ENCODE measurements around the gene IDH3B. TPM values are rescaled to one million over a fixed set of nuclear protein-coding genes. Genes with fewer than 3 reads are reported as not detected.

Gene IDH3B
- total RNA-seq, 1 donor from 2014 or later: 72.9 TPM

DNA sequence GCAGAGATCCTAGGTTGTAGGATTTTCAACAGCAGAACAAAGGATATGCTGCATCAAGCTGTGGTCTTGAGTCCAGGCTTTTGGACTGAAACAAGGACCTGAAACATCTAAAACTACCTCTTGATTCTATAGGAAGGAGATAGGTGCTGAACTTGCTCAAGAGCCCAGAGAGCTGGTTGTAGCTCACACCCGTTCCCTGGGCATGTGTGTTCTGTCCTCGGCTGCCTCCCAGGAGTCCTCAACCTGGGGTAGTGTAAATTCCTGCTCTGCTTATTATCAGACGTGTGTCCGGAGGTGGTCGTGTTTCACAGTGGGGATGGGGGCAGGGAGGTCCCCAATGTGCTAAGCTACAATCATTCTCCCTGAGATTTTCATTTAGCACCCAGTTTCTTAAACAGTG lies 6.8 kb downstream of the IDH3B start:
- no peak for DNase-seq (ENCODE audit: low read depth)

- DNase-seq (ENCODE audit: low read depth): no peak
Measured at GRCh38 chr20:2656471-2657117, 7.4 kb downstream of the IDH3B start.

- DNase-seq (ENCODE audit: low read depth): no peak
Measured at GRCh38 chr20:2655331-2656116, 8.5 kb downstream of the IDH3B start.

GRCh38 chr20:2654831-2655230 lies 9.2 kb downstream of the IDH3B start:
- DNase-seq (ENCODE audit: low read depth): no peak

DNA sequence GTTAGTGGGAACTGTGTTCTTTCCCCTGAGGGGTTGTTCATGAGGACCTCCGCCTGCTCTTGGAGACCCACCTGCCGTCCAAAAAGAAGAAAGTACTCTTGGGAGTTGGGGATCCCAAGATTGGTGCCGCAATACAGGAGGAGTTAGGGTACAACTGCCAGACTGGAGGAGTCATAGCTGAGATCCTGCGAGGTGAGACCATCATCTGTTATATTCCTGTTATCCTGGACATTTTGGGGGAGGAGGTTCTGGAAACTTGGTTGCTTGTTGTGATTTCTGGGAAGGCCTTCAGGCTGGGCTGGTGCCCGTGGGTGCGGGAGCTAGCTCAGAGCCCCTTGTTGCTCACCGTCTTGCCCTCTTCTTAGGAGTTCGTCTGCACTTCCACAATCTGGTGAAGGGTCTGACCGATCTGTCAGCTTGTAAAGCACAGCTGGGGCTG lies 9.6 kb downstream of the IDH3B start:
- no peak for DNase-seq (ENCODE audit: low read depth)

GRCh38 chr20:2653556-2654383 lies 10.2 kb downstream of the IDH3B start:
- DNase-seq (ENCODE audit: low read depth): no peak

DNA sequence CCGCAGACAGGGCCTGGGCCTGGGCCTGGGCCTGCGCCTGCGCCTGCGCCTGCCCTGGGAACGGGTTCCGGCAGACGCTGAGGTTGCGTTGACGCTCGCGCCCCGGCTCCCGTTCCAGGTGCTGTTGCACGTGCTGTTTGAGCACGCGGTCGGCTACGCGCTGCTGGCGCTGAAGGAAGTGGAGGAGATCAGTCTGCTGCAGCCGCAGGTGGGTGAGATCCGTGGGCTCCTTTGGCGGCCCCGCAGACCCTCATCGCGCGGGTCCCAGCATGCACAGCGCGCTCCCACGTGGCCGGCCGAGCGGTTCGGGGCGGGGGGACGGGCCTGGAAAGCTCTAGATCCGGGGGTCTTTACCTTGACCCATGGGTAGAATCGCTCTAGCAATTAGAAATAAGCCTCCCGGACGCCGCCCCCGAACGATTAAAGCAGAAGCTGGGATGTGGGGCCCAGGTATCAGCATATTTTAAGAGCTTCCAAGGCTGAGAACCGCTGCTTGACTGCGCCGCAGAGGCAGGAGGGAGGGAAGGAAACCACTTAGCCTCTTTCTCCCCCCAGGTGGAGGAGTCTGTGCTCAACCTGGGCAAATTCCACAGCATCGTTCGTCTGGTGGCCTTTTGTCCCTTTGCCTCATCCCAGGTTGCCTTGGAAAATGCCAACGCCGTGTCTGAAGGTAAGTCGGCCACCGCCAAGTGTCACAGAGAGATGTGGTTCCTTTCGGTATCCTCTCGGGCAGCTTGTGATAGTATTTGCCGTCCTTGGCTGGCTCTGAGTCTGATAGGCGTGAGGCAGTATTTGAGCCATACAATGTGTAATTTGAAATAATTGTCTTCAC lies 11.1 kb downstream of the IDH3B start:
- no peak for DNase-seq (ENCODE audit: low read depth)

DNA sequence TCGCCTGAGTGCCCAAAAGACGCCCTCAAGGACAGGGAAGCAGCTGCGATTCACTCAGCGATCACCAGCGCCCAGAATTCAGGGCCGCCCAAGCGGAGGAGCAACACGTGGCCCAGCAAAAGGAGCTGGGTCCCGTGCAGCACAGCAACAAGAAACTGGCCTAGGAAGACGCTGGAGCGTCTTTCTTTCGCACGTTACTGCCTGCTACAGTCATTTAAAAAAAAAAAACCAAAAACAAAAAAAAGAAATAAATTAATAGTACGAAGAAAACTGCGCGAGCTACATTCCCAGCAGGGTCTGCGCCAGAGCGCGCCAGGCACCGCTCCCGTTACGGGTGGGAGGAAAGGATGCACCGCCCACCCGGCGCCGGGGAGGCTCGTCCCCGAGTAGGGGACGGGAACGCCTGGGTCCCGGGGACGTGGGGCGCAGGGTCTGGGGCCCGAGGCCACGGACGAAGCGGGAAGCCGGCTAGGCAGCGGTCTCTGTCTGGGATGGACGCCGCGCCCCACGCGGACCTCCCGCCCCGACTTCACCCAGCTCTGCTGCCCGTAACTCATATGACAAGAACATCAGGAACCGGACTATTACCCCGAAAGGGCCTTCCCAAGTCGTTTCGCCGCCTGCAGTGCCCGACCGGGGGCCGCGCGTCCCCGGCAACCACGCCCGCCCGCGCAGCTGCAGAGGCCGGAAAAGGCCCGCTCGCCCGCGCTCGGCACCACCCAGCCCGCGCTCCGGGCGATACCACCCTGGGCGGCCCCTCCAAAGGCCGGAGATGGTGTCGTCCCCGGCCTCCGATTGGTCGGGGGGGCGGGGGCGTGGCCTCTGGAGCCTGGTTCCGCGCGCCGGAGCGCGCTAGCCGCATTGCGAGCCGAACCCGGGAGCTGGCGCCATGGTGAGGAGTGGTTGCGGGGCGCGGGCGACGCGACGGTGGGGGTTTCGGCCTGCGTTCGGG lies 12.0 kb downstream of the IDH3B start, which contains the start of gene NOP56:
TSS of gene NOP56 (plus strand) at position 861 of the 952 bp plus-strand sequence. CDS start at position 890, 29 bp downstream.
- peak; percentile 41 for DNase-seq (ENCODE audit: low read depth)

DNA sequence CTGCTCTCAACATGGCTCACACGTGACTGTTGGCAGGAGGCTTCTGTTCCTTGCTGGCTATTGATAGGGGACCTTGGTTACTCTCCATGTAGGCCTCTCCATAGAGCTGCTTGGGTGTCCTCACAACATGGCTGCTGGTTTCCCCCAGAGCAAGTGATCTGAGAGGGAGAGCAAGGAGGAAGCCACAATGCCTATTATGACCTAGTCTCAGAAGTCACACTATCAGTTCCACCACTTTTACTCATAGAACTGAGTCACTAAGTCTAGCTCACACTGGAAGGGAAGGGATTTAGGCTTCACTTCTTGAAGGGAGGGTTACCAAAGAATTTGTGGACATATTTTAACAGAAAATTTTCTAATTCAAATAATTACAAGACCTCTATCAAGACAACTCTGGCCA lies 20.3 kb downstream of the IDH3B start:
- no peak for DNase-seq (ENCODE audit: low read depth)

DNA sequence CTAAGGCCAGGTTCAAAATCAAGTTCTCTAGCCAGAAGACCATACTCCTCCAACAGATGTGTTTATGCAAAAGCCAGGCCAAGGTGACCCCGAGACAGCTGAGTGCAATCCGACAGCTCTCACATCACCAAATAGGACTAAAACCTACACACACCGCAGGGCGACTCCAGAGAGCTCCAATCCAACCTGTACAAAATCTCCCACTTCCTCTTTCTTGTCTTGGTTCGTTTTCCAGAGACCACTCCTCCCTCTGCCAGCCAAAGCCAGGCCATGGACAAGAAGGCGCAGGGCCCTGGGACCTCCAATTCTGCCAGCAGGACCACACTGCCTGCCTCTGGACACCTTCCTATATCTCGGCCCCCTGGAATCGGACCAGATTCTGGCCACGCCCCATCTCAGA lies 23.1 kb downstream of the IDH3B start:
- no peak for DNase-seq (ENCODE audit: low read depth)

DNA sequence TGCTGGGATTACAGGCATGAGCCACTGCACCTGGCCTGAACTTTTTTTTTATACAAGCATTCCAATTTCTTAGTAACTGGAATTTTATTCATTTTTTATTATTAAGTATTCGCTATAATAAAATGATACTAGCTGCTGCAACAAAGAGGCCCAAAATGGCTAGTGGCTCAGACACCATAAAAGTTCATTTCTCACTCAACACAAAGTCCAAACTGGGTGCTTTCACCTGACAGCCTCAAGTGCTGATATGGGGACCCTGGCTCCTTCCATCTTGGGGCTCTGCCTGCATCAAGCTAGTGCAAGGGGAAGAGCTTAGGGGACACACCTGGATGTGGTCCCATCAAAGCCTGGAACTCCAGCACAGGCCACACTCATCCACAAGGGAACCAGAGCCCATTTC lies 23.8 kb downstream of the IDH3B start:
- no peak for DNase-seq (ENCODE audit: low read depth)

DNA sequence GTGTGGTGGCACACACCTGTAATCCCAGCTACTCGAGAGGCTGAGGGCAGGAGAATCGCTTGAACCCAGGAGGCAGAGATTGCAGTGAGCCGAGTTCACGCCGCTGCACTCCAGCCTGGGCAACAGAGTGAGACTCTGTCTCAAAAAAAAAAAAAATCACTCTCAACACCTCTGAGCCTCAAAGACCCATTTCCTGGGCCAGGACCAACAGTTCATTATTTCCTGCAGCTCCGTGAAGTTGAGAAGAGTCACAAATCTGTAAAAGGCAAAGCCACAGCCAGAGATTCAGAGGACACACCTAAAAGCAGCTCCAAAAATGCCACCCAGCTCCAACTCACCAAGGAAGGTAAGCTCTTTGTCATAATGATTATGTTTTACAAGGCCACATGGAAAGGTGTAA lies 26.8 kb downstream of the IDH3B start:
- DNase-seq (ENCODE audit: low read depth): no peak

DNA sequence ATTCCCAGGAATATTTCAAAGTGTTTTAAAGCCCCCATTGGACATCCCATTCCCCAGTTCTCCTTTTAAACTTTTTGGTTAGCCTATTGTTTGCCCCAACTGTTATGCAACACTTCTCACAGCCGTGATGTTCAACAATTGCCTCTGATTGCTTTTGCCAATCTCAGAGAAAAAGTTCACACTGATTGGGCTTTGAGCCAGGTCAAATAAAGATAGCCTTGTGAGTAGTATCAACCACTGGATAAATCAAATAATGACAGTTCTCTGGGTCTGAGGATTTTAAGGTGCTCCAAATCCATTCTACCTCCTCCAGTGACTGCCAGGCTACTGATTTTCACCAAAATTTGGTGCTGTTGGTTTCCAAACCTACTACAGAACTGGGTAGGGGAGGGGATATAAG lies 30.6 kb downstream of the IDH3B start:
- no peak for DNase-seq (ENCODE audit: low read depth)

DNA sequence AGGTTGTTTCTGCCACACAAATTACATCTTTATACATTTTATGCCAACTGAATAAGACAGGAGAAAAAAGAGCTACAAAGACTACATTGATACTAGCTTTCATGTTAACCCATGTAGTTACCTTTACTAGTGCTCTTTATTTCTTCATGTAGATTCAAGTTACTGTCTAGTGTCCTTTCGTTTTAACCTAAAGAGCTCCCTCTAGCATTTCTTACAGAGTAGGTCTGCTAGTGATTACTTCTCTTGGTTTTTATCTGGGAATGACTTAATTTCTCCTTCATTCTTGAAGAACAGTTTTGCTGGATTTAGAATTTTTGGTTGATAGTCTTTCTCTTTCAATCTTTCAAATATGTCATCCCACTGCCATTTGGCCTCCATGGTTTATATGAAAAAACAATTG lies 32.8 kb downstream of the IDH3B start:
- DNase-seq (ENCODE audit: low read depth): peak; percentile 12

GRCh38 chr20:2626853-2627541 lies 37.0 kb downstream of the IDH3B start:
- peak; percentile 87 for DNase-seq (ENCODE audit: low read depth)

DNA sequence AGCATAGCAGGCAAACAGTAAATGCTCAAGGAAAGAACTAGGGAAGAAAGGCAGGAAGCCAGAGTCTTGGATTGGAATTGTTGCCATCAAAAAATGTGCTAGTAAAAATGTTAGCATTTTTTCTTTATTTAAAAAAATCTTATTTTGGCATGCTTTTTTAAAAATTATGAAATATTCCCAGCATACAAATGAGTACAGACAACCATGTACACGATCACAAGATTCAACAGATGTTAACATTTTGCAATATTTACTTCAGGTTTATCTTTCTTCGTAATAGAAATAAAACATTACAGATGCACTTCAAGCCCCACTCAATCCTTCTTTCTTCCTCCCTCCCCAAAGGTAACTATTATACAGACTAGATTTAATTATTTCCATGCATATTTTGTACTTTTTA lies 39.0 kb downstream of the IDH3B start:
- DNase-seq (ENCODE audit: low read depth): no peak

DNA sequence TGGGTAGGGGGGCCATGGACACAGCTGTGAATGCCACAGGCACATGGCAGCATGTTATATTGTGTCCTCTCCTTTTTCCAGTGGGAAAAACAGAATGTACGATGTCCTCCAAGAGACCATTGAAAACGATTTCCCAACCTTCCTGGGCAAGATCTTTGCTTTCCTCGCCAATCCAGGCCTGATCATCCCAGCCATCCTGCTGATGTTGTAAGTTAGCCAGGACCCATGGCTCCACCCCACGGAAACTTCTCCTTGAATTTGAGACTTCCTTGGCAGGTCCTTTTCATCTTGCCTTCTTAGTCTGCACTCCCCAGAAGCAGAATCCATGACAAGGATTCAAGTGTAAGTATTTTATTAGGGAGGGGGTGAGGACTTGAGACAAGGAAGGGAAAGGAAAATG lies 39.8 kb downstream of the IDH3B start:
- no peak for DNase-seq (ENCODE audit: low read depth)

DNA sequence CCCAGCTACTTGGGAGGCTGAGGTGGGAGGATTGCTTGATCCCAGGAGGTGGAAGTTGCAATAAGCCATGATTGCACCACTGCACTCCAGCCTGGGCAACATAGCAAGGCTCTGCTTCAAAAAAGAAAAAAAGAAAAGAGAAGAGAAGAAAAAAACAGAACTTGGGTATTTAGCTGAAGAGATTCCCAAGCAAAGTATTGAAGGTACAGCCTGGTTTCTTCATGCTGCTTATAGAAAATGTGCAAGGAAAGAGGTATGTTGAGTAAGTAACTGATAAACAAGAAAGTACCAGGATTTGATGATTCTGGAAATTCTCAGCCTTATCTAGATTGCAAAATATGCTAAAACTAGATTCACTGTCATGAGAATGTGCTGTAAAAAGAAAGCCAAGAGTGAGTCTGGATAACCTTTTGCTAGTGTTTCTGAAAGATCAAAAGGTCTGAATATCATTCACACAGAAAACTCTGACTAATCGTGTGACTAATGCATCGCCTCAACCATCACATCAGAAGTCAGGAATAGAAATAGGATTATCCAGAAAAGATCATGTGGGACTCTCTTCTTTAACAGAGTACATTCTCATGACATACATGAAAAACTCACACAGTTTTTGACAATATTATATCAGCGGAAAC lies 43.9 kb downstream of the IDH3B start:
- peak; percentile 53 for DNase-seq (ENCODE audit: low read depth)

DNA sequence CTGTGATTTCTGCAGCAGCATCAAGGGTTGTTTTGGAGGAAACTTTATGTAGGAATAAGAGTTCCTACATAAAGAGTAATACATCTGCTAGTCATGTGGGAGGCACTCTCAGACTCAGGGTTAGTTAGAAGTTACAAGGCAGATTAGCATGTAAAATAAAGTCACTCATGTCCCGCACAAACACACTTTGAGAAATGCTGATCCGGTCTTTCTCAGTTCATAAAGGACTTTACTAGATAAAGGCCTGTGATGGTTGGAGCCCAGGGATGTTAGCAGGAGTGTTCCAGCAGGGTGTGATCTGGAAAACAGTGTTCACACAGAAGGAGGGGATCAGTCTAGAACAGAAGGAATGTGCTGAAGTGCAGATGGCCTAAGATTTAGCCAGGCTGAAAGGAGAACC lies 44.7 kb downstream of the IDH3B start:
- no peak for DNase-seq (ENCODE audit: low read depth)
